ENCODE results near the gene DTNB.

DTNB gene

GRCh38 chr2:25372405-25373268 lies 300.7 kb downstream of the DTNB start:
- H3K27me3 ChIP-seq (ENCODE audit: insufficient read depth, poor library complexity, severe bottlenecking), result no peaks in the 10 kb centered on the region
- TF ChIP-seq REST (IDR thresholded peaks at IDR 0.05; ENCODE audit: insufficient replicate concordance, low read depth), result no peak
- no peak for TF ChIP-seq GABPA (IDR thresholded peaks at IDR 0.05; ENCODE audit: low read depth)
- TF ChIP-seq POLR2AphosphoS5 (IDR thresholded peaks at IDR 0.05; ENCODE audit: low read depth), result no peak
- no peak for TF ChIP-seq SPI1 (IDR thresholded peaks at IDR 0.05; ENCODE audit: borderline replicate concordance, low read depth)
- TF ChIP-seq CTCF (IDR thresholded peaks at IDR 0.05; ENCODE audit: insufficient read depth, low read length), result no peak

DNA sequence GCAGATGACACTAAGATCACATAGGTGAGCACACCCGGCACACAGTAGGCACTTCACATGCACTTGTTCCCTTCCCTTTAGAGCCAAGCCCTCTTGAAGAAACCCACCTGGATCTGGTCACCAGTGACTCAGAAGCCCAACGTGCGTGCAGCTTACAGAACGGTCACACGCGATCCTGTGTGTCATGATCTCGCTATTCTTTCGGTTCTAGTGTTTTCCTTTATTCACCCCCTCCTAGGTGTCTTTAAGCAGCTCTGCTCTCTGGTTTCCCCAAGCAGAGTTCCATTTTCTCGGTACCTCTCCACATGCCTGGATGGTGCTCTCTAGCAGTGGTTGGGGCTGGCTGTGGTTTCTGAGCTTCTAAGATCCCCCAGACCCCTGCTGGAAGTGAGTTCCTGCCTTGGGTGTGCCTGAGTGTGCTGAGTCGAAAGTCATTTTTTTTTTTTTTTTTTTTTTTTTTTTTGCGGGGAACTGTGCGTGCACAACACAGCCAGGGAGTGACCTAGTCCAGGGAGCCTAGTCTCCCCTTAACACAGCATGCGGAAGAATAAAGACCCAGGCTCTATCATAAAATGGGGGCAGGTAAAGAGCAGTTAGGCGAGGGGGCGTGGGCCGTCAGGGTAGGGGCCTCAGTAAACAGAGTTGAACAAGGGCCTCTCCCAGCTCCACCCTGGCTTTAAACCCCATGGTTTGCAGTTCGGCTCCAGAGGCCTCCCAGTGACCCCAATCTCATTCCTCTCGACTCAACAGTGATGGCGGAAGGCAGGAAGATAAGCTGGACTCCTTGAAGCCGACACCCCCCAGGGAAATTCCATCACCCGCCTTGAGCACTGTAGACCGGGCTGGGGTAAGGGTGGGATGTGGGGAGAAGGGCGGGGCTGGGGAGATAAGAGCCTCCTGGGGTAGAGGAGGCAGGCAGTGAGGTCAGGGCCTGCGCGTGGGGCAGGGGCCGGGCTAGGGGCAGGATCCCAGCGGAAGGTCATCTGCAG lies 301.8 kb downstream of the DTNB start:
- TF ChIP-seq CTCF (IDR thresholded peaks at IDR 0.05; ENCODE audit: insufficient read depth, low read length) (no peak), POLR2AphosphoS5 (IDR thresholded peaks at IDR 0.05; ENCODE audit: low read depth) (no peak), REST (IDR thresholded peaks at IDR 0.05; ENCODE audit: insufficient replicate concordance, low read depth) (no peak), GABPA (IDR thresholded peaks at IDR 0.05; ENCODE audit: low read depth) (no peak), SPI1 (IDR thresholded peaks at IDR 0.05; ENCODE audit: borderline replicate concordance, low read depth) (no peak)
- DNase-seq (ENCODE audit: low read depth in 1 of 2, low spot score in 1 of 2), result no peak
- Histone ChIP-seq H3K4me3 (replicated peaks; ENCODE audit: insufficient read depth, low read length) (no peak overlapping the region), H3K27ac (replicated peaks) (no peak overlapping the region), H3K27me3 (ENCODE audit: insufficient read depth, poor library complexity, severe bottlenecking) (no peaks in the 10 kb centered on the region)

More at GRCh38 chr2:25372405-25373268, 300.7 kb downstream of the DTNB start:
- Histone ChIP-seq H3K27ac (replicated peaks) (no peak overlapping the region), H3K4me3 (replicated peaks; ENCODE audit: insufficient read depth, low read length) (no peak overlapping the region)
- no peak for DNase-seq (ENCODE audit: low read depth in 1 of 2, low spot score in 1 of 2)

GRCh38 chr2:25369876-25370275 lies 303.5 kb downstream of the DTNB start:
- Histone ChIP-seq H3K27ac (replicated peaks) (no peak overlapping the region), H3K4me3 (replicated peaks; ENCODE audit: insufficient read depth, low read length) (no peak overlapping the region), H3K27me3 (ENCODE audit: insufficient read depth, poor library complexity, severe bottlenecking) (no peaks in the 10 kb centered on the region)
- DNase-seq (ENCODE audit: low read depth in 1 of 2, low spot score in 1 of 2), result no peak
- TF ChIP-seq POLR2AphosphoS5 (IDR thresholded peaks at IDR 0.05; ENCODE audit: low read depth), result no peak
- no peak for TF ChIP-seq SPI1 (IDR thresholded peaks at IDR 0.05; ENCODE audit: borderline replicate concordance, low read depth)
- TF ChIP-seq CTCF (IDR thresholded peaks at IDR 0.05; ENCODE audit: insufficient read depth, low read length), result no peak
- TF ChIP-seq REST (IDR thresholded peaks at IDR 0.05; ENCODE audit: insufficient replicate concordance, low read depth), result no peak
- TF ChIP-seq GABPA (IDR thresholded peaks at IDR 0.05; ENCODE audit: low read depth), result no peak
